Fibroblast of lung (primary cell): ENCODE data around the gene TKTL2. TPM values are rescaled to one million over a fixed set of nuclear protein-coding genes. Genes with fewer than 3 reads are reported as not detected.

ENCODE experiments used
- DNase-seq, 2 donors: peaks; one replicate each; pipeline versions ENCODE4 v3.0.0 to v3.0.0-alpha.2; 2010; ENCODE audit warnings: low read depth in 2 of 2
- H2AFZ ChIP-seq: 2 replicates; pipeline ENCODE4 v1.5.1; 2012; ENCODE audit warnings: low read length, control low read depth, inconsistent platforms
- H3K27ac ChIP-seq: 2 replicates; pipeline ENCODE4 v1.5.1; 2011; ENCODE audit warnings: low read length, control low read depth; ENCODE audit not compliant: insufficient read depth
- H3K27me3 ChIP-seq: 2 replicates; pipeline ENCODE4 v1.5.1; 2011; ENCODE audit warnings: mild to moderate bottlenecking, low read length; ENCODE audit not compliant: control insufficient read depth, insufficient read depth
- H3K36me3 ChIP-seq: 2 replicates; pipeline ENCODE4 v1.5.1; 2011; ENCODE audit warnings: low read length; ENCODE audit not compliant: control insufficient read depth, insufficient read depth
- H3K4me1 ChIP-seq: 2 replicates; pipeline ENCODE4 v1.5.1; 2011; ENCODE audit warnings: low read length; ENCODE audit not compliant: control insufficient read depth, insufficient read depth; ENCODE audit errors: extremely low read depth
- H3K4me2 ChIP-seq: 2 replicates; pipeline ENCODE4 v1.5.1; 2011; ENCODE audit warnings: low read length, control low read depth; ENCODE audit not compliant: insufficient read depth; ENCODE audit errors: extremely low read depth
- H3K4me3 ChIP-seq, 4 experiments: fragments of 200-600 bp in 1 of 4; sonication (generic) in 1 of 4; replicated peaks in 1 of 4; 2 replicates each; pipeline ENCODE4 v1.5.1; 2011 to 2016; ENCODE audit warnings: low read length in 4 of 4, low read depth in 3 of 4, mild to moderate bottlenecking in 3 of 4, control low read depth in 2 of 4, inconsistent platforms in 1 of 4, mixed read lengths in 1 of 4; ENCODE audit not compliant: insufficient read depth in 1 of 4; ENCODE audit errors: control extremely low read depth in 1 of 4
- H3K79me2 ChIP-seq: 2 replicates; pipeline ENCODE4 v1.5.1; 2012; ENCODE audit warnings: mild to moderate bottlenecking, low read length, inconsistent platforms; ENCODE audit not compliant: control insufficient read depth, insufficient read depth
- H3K9ac ChIP-seq: 2 replicates; pipeline ENCODE4 v1.5.1; 2011; ENCODE audit warnings: mild to moderate bottlenecking, low read length, control low read depth; ENCODE audit not compliant: insufficient read depth
- H3K9me3 ChIP-seq: 2 replicates; pipeline ENCODE4 v1.5.1; 2012; ENCODE audit warnings: low read depth, low read length; ENCODE audit not compliant: control insufficient read depth, insufficient read depth
- H4K20me1 ChIP-seq: 2 replicates; pipeline ENCODE4 v1.5.1; 2011; ENCODE audit warnings: low read length; ENCODE audit not compliant: control insufficient read depth, insufficient read depth; ENCODE audit errors: extremely low read depth
- EZH2 ChIP-seq: IDR thresholded peaks from 2 replicates; pipeline ENCODE4 v1.5.1; 2012; ENCODE audit warnings: low read length, control low read depth, mild to moderate bottlenecking; ENCODE audit errors: missing control alignments
- polyA plus RNA-seq, 2 donors: library from polyadenylated mRNA; depleted of rRNA in 1 of 2; stranded (reverse) in 1 of 2; unstranded in 1 of 2; fragments of >200 nt; gene quantifications; 2 replicates each; pipeline ENCODE4 v1.2.1, GENCODE V29; 2011 to 2012; ENCODE audit warnings: missing spikeins in 1 of 2
- total RNA-seq: library from RNA; depleted of rRNA; stranded (reverse); fragments of >200 nt; gene quantifications from 2 replicates; pipeline ENCODE4 v1.2.1, GENCODE V29; 2014
- TF ChIP-seq, protein P1 (sequence below), 2 donors: IDR thresholded peaks in 1 of 2; conservative IDR thresholded peaks in 1 of 2; 1 replicate in 1 of 2; 2 replicates in 1 of 2; pipeline ENCODE4 v1.5.1; 2011 to 2012; ENCODE audit warnings: low read length in 2 of 2, control low read depth in 1 of 2, inconsistent platforms in 1 of 2, low read depth in 1 of 2, mild to moderate bottlenecking in 1 of 2

Gene TKTL2
- total and polyA plus RNA-seq, 2 donors (not counting 1 experiment from before 2014, with no cell fraction given) = not detected

DNA sequence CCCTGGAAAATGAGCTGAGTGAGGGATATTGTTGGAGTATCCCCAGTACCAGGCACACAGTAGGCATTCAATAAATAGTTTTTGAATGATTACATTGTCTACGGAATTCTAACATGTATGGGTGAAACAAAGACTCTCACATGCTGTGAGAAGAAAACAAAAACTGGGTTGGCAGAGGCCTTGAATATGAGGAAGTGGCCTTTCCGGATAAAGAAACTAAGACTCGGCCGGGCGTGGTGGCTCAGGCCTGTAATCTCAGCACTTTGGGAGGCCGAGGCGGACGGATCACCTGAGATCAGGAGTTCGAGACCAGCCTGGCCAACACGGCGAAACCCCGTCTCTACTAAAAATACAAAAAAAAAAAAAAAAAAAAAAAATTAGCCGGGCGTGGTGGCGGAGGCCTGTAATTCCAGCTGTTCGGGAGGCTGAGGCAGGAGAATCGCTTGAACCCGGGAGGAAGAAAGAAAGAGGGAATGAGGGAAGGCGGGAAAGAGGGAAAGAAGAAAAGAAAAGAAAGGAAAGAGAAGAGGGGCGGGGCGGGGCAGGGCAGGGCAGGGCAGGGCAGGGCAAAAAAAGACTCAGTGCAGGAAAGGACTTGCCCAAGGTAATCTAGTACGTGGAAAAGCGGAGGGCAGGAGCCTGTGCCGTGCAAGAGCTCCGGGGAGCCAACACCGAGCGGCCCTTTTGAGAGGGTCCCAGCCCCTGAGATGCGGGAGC lies 20.2 kb upstream of the TKTL2 start:
- H3K4me1 ChIP-seq = no peaks in the 10 kb centered on the region

GRCh38 chr4:163492951-163493504 lies 19.5 kb upstream of the TKTL2 start:
- Histone ChIP-seq H3K9ac (no peak overlapping the region), H3K79me2 (peaks cover 35% of the 10 kb centered on the region), H3K9me3 (no peaks in the 10 kb centered on the region), H3K36me3 (no peaks in the 10 kb centered on the region), H4K20me1 (no peaks in the 10 kb centered on the region), H3K27ac (no peak overlapping the region), H3K4me2 (no peak overlapping the region), H3K4me1 (no peaks in the 10 kb centered on the region), H3K27me3 (no peaks in the 10 kb centered on the region), H2AFZ (no peak overlapping the region), H3K4me3 (no peak overlapping the region)
- peak in 1 of 2 donors; percentile 9 for DNase-seq
- TF ChIP-seq, protein P1, sequence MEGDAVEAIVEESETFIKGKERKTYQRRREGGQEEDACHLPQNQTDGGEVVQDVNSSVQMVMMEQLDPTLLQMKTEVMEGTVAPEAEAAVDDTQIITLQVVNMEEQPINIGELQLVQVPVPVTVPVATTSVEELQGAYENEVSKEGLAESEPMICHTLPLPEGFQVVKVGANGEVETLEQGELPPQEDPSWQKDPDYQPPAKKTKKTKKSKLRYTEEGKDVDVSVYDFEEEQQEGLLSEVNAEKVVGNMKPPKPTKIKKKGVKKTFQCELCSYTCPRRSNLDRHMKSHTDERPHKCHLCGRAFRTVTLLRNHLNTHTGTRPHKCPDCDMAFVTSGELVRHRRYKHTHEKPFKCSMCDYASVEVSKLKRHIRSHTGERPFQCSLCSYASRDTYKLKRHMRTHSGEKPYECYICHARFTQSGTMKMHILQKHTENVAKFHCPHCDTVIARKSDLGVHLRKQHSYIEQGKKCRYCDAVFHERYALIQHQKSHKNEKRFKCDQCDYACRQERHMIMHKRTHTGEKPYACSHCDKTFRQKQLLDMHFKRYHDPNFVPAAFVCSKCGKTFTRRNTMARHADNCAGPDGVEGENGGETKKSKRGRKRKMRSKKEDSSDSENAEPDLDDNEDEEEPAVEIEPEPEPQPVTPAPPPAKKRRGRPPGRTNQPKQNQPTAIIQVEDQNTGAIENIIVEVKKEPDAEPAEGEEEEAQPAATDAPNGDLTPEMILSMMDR (conservative IDR thresholded peaks at IDR 0.05 in 1 of 2, IDR thresholded peaks at IDR 0.05 in 1 of 2; ENCODE audit: low read depth in 1 of 2, low read length in 2 of 2) = no peak
- no peak for TF ChIP-seq EZH2

More for the DNA sequence above, 20.2 kb upstream of the TKTL2 start:
- Histone ChIP-seq H3K27ac (peak overlapping the region; percentile 92), H3K9ac (peak overlapping the region; percentile 44), H3K9me3 (no peaks in the 10 kb centered on the region), H3K27me3 (no peaks in the 10 kb centered on the region), H3K36me3 (no peaks in the 10 kb centered on the region), H3K79me2 (peaks cover 39% of the 10 kb centered on the region), H2AFZ (peak overlapping the region; percentile 50), H3K4me2 (peak overlapping the region; percentile 44), H4K20me1 (no peaks in the 10 kb centered on the region), H3K4me3 (peak overlapping the region; percentile 79 to 99 (median 97))
- TF ChIP-seq, protein P1 (conservative IDR thresholded peaks at IDR 0.05 in 1 of 2, IDR thresholded peaks at IDR 0.05 in 1 of 2; ENCODE audit: low read depth in 1 of 2, low read length in 2 of 2) = no peak
- TF ChIP-seq EZH2 = no peak
- no peak for DNase-seq

DNA sequence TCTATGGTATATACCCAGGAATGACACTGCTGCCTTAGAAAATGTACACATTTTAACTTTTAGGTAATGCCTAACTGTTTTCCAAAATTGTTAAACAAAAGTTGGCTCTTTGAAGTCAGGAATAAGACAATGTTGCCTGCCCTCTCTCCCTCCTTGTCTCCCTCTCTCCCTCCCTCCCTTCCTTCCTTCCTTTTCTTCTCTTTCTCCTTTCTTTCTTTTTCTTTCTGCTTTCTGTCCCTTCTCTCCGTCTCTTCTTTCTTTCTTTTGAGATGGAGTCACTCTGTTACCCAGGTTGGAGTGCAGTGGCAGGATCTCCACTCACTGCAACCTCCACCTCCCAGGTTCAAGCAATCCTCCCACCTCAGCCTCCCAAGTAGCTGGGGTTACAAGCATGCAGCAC lies 16.4 kb upstream of the TKTL2 start:
- no peak for DNase-seq
- Histone ChIP-seq H2AFZ (no peak overlapping the region), H3K79me2 (peaks cover 4% of the 10 kb centered on the region)

More for the DNA sequence above, 16.4 kb upstream of the TKTL2 start:
- Histone ChIP-seq H3K4me2 (no peak overlapping the region), H3K4me1 (no peaks in the 10 kb centered on the region), H3K27ac (no peak overlapping the region), H4K20me1 (no peaks in the 10 kb centered on the region), H3K36me3 (no peaks in the 10 kb centered on the region), H3K27me3 (no peaks in the 10 kb centered on the region), H3K4me3 (no peak overlapping the region), H3K9ac (no peak overlapping the region), H3K9me3 (no peaks in the 10 kb centered on the region)
- TF ChIP-seq, protein P1 (conservative IDR thresholded peaks at IDR 0.05 in 1 of 2, IDR thresholded peaks at IDR 0.05 in 1 of 2; ENCODE audit: low read depth in 1 of 2, low read length in 2 of 2) = no peak
- TF ChIP-seq EZH2 = no peak
